Stimulated activated CD4-positive, alpha-beta T cell treated with anti-CD3 and anti-CD28 coated beads, Interleukin-2, amount 100 ng/mL, for 48 hours (primary cell): ENCODE results near the gene ST8SIA2.

Source experiments
- DNase-seq, 2 donors: peaks; one replicate each; pipeline ENCODE4 v3.0.0-alpha.2; 2020

ST8SIA2 gene

DNA sequence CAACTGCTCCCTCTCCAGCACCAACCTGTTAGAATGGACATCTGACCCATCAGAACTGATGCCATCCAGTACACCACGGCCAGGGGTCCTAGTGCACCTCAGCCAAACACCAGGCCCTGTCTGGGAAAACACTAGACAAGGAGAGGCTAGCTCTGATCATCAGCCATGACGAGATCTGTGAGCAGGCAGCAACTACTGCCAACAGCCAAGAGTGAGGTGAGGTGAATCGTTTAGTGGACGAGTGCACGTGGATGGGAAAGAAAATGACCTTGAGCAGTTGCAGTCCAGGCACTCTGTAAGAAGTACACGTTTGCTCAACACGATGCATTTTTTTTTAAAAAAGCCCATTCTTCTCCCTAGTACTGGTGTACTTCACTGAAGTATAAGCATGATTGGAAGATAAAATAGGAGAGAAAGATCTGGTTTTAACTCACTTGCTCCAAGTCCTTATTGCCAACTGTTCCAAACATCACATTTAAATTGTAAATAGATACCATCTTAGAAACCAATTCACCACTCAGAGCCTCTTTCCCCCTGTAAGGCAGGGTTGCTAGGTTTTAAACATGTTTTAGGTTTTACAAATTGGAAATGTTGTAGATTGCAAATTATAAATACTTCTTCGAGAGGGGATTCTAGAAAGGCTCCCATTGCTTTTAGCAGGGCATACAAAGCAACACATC lies 5.7 kb downstream of the ST8SIA2 start:
- no peak for DNase-seq

DNA sequence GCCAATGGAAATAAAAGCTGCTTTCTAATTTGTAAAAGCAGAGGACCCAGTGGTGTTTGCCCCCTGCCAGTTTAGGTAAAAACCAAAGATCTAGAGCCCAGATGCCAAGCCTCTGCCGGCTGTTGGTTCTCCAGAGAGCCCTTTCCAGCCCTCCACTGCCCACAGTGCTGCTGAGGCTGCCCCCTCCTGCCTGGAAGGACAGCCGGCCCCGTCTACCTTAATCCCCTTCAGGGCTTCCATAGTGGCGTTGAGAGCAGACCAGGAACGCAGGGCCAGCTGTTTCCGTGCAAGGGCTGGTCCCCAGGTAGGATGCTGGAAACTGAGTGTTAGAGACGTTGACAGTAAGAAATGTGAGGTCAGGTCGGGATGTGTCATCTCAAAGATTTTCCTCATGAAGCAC lies 6.9 kb downstream of the ST8SIA2 start:
- no peak for DNase-seq

GRCh38 chr15:92400980-92401787 lies 7.5 kb downstream of the ST8SIA2 start:
- DNase-seq, result no peak

- no peak for DNase-seq
These were observed 9.1 kb downstream of the ST8SIA2 start for GRCh38 chr15:92402751-92403150.

- DNase-seq, result no peak
These were observed 12.3 kb downstream of the ST8SIA2 start for GRCh38 chr15:92405942-92406341.

DNA sequence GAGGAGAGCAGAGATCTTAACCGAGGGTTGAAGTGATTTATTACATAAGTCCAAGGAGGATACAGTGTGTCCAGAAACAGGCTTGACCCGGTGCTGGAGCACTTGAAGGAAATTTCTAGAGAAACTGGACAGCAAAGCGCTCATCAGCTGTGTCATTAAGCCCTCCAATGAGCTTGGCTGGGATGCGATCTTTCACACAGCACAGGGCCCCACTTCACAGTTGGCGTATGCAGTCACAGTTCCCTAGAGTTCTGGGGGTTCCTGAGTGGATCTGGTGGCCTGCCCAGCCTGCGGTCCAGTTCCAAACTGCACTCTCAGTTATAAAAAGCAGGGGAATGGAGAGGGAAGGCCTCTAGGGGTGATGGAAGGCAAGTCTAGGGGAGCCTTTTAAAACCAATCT lies 13.6 kb downstream of the ST8SIA2 start:
- no peak for DNase-seq

DNA sequence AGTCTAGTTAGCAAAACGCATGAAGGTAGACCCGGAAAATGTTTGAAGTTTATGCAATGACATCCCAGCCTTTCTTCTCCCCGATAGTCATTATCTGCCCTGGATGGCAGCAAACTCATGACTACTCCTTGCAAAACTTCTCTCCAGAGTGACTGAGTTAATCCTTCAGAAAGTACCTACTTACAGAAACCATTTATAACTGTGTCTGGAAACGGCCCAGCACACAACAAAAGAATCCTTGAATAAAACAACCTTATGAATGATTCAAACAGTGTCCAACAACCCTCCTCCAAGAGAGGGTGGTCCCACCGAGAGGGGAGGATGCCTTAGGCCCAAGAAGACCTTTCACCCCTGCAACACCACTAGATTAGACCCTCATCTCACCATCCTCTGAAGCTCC lies 14.2 kb downstream of the ST8SIA2 start:
- no peak for DNase-seq

DNA sequence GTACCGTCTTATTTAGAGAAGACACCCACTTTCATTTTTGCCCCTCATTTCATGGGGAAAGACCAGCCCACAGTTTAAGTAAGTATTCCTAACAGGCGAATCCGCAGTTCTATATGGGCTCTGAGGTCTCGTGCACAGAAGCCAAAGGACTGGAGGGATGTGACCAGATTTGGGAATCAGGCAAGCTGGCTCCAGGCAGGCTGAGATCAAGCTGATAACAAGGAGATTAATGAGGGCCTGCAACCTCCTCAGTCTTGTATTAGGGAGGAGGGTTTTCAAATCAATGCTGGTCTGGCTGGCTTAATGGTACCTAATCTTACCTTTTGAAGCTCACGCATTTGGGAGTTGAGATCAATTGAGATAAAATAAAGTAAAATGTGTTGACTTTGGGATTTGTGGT lies 15.3 kb downstream of the ST8SIA2 start:
- no peak for DNase-seq

GRCh38 chr15:92409521-92409920 lies 15.8 kb downstream of the ST8SIA2 start:
- DNase-seq, result no peak

DNA sequence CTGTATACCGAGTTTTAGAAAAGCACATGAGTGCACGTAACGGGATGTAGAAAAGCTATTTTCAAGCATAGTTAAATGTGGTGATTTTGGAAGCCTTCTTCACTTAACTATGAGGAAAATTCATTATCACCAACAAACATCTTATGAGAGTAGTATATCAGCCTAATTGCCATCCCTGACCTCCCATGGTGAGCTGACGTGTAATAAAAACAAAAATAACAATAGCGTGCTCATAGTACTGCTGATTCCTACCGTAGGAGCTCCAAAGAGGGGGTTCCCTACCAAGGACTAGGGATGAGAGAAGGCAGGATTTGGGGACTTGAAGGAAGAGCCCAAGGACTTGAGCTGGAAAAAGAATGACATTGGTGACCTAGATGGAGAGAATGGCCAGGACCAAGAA lies 16.9 kb downstream of the ST8SIA2 start:
- DNase-seq, result no peak

- DNase-seq, result no peak
These were observed 17.6 kb downstream of the ST8SIA2 start for GRCh38 chr15:92411256-92411655.

DNA sequence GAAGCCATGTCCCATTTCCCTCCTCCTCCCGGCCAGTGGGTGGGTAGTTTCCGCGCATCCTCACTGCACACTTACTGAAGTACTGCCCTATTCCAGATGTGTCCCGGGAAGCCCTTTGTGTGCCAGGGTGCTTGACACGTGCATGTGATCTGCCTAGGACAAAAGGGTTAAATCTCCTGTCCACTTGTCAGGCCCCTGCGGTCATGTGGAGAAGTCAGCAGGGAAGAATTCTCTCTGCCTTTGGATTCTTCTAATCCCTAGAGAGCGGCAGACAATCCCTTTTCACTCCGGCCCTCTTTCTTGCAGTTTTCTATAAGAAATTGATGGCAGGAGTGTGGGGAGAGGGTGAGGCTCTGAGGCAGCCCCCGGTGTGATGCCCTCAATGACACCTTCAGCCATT lies 19.8 kb downstream of the ST8SIA2 start:
- DNase-seq, result no peak

DNA sequence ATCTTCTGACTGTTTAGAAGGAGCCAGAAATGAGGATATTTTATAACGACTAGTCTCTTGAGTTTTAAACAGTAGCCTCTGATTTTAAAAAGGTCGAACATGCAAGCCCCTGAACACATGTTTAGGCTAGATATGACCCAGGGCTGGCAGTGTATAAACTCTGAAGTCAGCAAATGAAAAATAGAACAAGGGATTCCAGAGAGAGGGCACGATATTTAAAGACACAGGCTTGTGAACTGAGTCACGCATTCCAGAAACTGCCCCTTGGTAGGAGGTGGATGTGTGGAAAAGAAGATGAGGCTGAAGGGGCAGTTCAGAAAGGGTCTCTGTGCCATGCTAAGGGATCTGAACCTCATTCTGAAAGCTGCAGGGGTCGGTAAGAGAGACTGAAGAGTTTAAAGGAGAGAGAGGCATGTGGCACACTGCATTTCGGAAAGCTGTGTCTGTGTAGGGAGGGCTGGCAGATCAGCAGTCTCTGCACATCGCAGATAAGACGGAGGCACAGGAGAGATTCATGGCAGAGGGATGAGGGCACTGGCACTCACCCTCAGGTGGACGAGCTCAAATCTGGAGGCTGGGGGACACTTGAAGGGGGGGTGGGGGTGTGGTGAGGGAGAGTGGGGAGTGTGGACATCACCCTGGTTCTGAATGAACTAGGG lies 22.1 kb downstream of the ST8SIA2 start:
- no peak for DNase-seq

GRCh38 chr15:92416557-92416956 lies 22.9 kb downstream of the ST8SIA2 start:
- DNase-seq, result no peak

DNA sequence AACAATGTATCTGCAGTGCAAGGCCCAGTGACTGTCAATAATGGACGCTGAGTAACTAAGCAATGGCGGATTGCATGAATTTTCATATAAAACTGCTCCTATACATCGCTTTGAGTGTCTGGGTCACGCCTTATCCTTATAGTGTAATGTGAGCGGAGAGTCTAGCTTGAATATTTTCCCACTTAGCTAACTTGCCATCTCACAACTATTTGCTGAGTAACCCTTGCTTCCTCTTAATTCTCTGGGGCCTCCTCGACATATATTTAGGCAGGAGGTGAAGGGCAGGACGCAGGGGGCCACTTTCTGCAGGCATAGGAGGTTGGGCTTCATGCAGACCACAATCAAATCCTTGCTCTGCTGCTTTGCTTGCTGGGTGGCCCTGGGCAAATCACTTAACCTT lies 24.0 kb downstream of the ST8SIA2 start:
- no peak for DNase-seq

DNA sequence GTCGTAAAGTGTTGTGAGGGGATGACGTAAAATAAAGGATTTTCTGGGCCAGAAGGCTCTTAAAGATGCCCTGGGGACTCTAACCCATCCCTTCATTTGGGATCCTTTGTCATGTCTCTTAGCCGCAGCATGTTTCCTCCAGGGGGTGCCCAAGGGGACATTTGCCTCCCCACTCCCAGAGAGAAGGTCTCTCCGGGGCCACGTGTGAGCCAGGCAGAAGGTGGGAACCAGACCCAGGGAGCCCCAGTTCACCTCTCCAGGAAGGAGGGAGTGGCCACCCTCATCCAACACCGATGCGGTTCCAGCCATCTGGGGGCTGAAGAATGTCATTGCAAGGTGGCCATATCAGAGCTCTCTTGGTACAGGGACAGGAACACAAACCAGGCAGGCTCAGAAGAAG lies 25.2 kb downstream of the ST8SIA2 start:
- DNase-seq, result no peak

DNA sequence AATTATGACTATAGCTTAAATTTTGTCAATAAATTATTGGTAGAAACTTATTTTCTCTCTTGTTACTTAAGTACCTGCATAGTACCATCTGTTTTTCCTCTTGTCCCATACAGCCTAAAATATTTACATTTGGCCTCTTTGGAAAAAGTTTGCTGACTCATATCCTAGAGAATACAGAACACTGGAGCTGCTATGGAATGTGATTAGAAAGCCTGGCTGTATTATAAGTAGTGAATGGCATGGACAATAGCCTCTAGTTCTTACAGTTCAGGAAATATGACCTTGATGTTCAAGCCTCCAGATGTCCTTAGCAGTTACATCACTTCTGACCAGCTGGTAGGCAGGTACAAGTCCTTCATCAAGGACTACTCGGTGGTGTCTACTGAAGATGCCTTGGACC lies 28.3 kb downstream of the ST8SIA2 start:
- DNase-seq, result no peak

- no peak for DNase-seq
These were observed 32.0 kb downstream of the ST8SIA2 start for GRCh38 chr15:92425578-92426225.

- DNase-seq, result no peak
These were observed 35.8 kb downstream of the ST8SIA2 start for GRCh38 chr15:92429378-92430068.

GRCh38 chr15:92430069-92430440 lies 36.4 kb downstream of the ST8SIA2 start:
- DNase-seq, result no peak

- no peak for DNase-seq
These were observed 41.5 kb downstream of the ST8SIA2 start for GRCh38 chr15:92435145-92435544.

DNA sequence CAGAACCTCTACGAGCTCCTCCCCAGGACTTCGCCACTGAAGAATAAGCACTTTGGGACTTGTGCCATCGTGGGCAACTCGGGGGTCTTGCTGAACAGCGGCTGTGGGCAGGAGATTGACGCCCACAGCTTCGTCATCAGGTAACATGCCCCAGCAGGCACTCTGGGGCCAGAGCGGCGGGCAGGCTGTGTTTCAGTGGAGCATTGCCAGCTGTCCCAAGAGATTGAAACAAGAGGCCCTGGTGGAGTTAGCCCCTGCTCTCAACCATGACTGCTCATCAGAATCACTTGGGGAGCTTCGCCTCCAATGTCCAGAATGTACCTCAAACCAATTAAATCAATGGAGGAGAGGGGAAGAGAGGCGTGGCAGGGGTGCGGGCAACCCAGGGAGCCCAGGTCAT lies 44.8 kb downstream of the ST8SIA2 start:
- no peak for DNase-seq

DNA sequence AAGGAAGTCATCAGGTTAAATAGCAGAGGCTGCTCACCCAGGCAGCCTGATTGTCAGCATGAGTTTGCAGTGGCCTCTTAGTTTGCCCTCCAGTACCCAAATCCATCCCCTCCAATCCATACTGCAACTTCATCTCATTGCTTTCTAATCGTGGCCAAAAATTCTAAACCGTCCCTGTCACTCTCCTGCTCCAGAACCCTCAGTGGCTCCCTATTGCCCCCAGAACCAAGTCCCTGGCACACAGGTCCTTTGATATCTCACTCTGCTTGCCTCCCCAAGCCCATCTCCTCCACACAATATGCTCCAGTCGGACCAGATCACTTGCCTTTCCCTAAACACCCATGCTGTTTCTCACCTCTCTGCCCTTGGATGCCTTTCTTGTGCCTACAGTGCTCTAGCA lies 49.7 kb downstream of the ST8SIA2 start:
- no peak for DNase-seq
